Measurements from ENCODE around the gene POLR2H.

GRCh38 chr3:184323696-184324095 lies 37.8 kb upstream of the POLR2H start:
- no peak for TF ChIP-seq CTCF (IDR thresholded peaks at IDR 0.05)
- no peak for TF ChIP-seq POLR2A (IDR thresholded peaks at IDR 0.05)
- no peak for TF ChIP-seq POLR2AphosphoS5 (IDR thresholded peaks at IDR 0.05)
